C4-2B (cell line): ENCODE results near the gene TAOK3.
"Not testable (repeated sequence)": the region's sequence is repeated elsewhere in the genome, so short reads cannot be mapped to it uniquely, and the experiment has no call there.

ENCODE experiments used
- H3K27ac ChIP-seq: fragments of 450-650 bp; 2 replicates; pipeline ENCODE4 v1.5.1; 2017
- ZFX ChIP-seq: fragments of 450-650 bp; IDR thresholded peaks from 2 replicates; pipeline ENCODE4 v1.6.1; 2017
- TF ChIP-seq, protein P1 (sequence below): fragments of 450-650 bp; conservative IDR thresholded peaks from 2 replicates; pipeline ENCODE4 v1.5.1; 2017; ENCODE audit warnings: mild to moderate bottlenecking

The TAOK3 gene

DNA sequence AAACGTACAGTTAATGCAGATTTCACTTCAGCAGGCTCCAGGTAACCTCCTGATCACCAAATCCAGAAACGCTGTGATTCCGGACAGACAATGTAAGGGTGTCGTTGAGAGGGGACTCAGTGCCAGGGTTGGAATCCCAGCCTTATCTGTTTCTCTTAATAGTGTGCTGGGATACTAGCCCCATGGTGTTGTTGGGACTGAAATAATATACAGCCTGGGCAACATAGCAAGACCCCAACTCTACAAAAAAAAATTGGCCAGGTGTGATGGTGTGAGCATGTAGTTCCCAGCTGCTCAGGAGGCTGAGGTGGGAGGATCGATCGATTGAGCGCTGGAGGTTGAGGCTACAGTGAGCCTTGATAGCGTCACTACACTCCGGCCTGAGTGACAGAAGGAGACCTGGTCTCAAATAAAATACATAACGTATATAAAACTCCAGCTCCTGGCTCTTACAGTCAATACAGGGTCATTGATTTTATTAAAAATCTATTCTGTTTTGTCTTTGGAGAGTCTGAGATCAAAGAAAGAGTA is 235.5 kb downstream of the TAOK3 start:
- TF ChIP-seq, protein P1, sequence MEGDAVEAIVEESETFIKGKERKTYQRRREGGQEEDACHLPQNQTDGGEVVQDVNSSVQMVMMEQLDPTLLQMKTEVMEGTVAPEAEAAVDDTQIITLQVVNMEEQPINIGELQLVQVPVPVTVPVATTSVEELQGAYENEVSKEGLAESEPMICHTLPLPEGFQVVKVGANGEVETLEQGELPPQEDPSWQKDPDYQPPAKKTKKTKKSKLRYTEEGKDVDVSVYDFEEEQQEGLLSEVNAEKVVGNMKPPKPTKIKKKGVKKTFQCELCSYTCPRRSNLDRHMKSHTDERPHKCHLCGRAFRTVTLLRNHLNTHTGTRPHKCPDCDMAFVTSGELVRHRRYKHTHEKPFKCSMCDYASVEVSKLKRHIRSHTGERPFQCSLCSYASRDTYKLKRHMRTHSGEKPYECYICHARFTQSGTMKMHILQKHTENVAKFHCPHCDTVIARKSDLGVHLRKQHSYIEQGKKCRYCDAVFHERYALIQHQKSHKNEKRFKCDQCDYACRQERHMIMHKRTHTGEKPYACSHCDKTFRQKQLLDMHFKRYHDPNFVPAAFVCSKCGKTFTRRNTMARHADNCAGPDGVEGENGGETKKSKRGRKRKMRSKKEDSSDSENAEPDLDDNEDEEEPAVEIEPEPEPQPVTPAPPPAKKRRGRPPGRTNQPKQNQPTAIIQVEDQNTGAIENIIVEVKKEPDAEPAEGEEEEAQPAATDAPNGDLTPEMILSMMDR = no peak
- no peak for TF ChIP-seq ZFX
- H3K27ac ChIP-seq = peak overlapping the region; percentile 99

GRCh38 chr12:118136559-118137003 is 236.1 kb downstream of the TAOK3 start:
- TF ChIP-seq, protein P1 = no peak
- no peak; the same call in 1 of the 2 replicates for TF ChIP-seq ZFX

GRCh38 chr12:118135788-118136558 is 236.7 kb downstream of the TAOK3 start, which contains the start of gene PEBP1:
PEBP1 (plus strand) TSS chr12:118136124; CDS start chr12:118136210, 86 bp downstream.
- TF ChIP-seq ZFX = peak; percentile 78
- TF ChIP-seq, protein P1 = no peak
- peak within 1 kb of the TSS; percentile 99 for H3K27ac ChIP-seq

More at GRCh38 chr12:118136559-118137003, 236.1 kb downstream of the TAOK3 start:
- H3K27ac ChIP-seq = peak overlapping the region; percentile 99

DNA sequence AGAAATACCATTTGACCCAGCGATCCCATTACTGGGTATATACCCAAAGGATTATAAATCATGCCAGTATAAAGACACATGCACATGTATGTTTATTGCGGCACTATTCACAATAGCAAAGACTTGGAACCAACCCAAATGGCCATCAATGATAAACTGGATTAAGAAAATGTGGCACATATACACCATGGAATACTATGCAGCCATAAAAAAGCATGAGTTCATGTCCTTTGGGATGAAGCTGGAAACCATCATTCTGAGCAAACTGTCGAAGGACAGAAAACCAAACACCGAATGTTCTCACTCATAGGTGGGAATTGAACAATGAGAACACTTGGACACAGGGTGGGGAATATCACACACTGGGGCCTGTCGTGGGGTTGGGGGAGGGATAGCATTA is 243.3 kb downstream of the TAOK3 start:
- H3K27ac ChIP-seq = not testable (repeated sequence)

GRCh38 chr12:118127867-118128266 is 244.8 kb downstream of the TAOK3 start:
- TF ChIP-seq, protein P1 = no peak
- no peak for TF ChIP-seq ZFX
- H3K27ac ChIP-seq = no peak overlapping the region

GRCh38 chr12:118126119-118126757 is 246.5 kb downstream of the TAOK3 start:
- peak overlapping the region; percentile 75 for H3K27ac ChIP-seq
- TF ChIP-seq, protein P1 = no peak
- no peak for TF ChIP-seq ZFX

DNA sequence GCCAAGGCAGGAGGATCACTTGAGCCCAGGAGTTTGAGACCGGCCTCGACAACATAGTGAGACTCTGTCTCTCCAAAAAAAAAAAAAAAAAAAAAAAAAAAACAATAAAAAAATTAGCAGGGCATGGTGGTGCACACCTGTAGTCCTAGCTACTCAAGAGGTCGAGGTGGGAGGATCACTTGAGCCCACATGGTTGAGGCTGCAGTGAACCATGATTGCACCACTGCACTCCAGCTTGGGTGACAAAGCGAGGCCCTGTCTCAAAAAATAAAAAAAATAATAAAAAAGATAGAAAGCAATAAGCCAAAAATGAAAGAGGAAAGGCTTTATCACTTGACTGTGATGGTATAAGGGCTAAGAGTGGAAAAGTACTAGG is 247.0 kb downstream of the TAOK3 start:
- TF ChIP-seq ZFX = no peak
- TF ChIP-seq, protein P1 = no peak
- peak overlapping the region; percentile 75 for H3K27ac ChIP-seq
